KMS-11 (cell line): ENCODE measurements around the gene B4GALT1.

ENCODE experiments used
- H2AFZ ChIP-seq: fragments of 200-600 bp; sonication (generic); 2 replicates; pipeline ENCODE4 v1.6.1; 2016; ENCODE audit warnings: antibody characterized with exemption, mixed run types, low read depth
- H3K27ac ChIP-seq: fragments of 200-600 bp; sonication (generic); 2 replicates; pipeline ENCODE4 v1.6.1; 2016; ENCODE audit warnings: mild to moderate bottlenecking, mixed run types
- H3K27me3 ChIP-seq: fragments of 200-600 bp; sonication (generic); 2 replicates; pipeline ENCODE4 v1.6.1; 2017; ENCODE audit warnings: mild to moderate bottlenecking, low read depth, mixed run types, moderate library complexity; ENCODE audit not compliant: insufficient read depth
- H3K36me3 ChIP-seq: fragments of 200-600 bp; sonication (generic); 2 replicates; pipeline ENCODE4 v1.6.1; 2017; ENCODE audit warnings: mild to moderate bottlenecking, mixed run types; ENCODE audit not compliant: insufficient read depth
- H3K4me1 ChIP-seq: fragments of 200-600 bp; sonication (generic); 2 replicates; pipeline ENCODE4 v1.6.1; 2016; ENCODE audit warnings: mild to moderate bottlenecking, low read depth, mixed run types; ENCODE audit not compliant: poor library complexity, severe bottlenecking
- H3K4me2 ChIP-seq: fragments of 200-600 bp; sonication (generic); 2 replicates; pipeline ENCODE4 v1.7.0; 2016; ENCODE audit warnings: mild to moderate bottlenecking, mixed run types
- H3K4me3 ChIP-seq: fragments of 200-600 bp; sonication (generic); IDR thresholded peaks from 2 replicates; pipeline ENCODE4 v1.6.1; 2017; ENCODE audit warnings: low read depth, low read length, mixed read lengths; ENCODE audit not compliant: insufficient read depth
- H3K79me2 ChIP-seq: fragments of 200-600 bp; sonication (generic); 2 replicates; pipeline ENCODE4 v1.6.1; 2016; ENCODE audit warnings: low read depth, mixed run types; ENCODE audit not compliant: insufficient read depth
- H3K9ac ChIP-seq: fragments of 200-600 bp; sonication (generic); 2 replicates; pipeline ENCODE4 v1.6.1; 2016; ENCODE audit warnings: mild to moderate bottlenecking, mixed run types
- H4K20me1 ChIP-seq: fragments of 200-600 bp; sonication (generic); 2 replicates; pipeline ENCODE4 v1.6.1; 2016; ENCODE audit warnings: mild to moderate bottlenecking, mixed run types; ENCODE audit not compliant: insufficient read depth
- TF ChIP-seq, protein P1 (sequence below): fragments of 200-600 bp; sonication (generic); conservative IDR thresholded peaks from 2 replicates; pipeline ENCODE4 v1.6.1; 2017; ENCODE audit warnings: low read depth, mild to moderate bottlenecking, antibody characterized with exemption, low read length, moderate library complexity, mixed read lengths

The B4GALT1 gene

DNA sequence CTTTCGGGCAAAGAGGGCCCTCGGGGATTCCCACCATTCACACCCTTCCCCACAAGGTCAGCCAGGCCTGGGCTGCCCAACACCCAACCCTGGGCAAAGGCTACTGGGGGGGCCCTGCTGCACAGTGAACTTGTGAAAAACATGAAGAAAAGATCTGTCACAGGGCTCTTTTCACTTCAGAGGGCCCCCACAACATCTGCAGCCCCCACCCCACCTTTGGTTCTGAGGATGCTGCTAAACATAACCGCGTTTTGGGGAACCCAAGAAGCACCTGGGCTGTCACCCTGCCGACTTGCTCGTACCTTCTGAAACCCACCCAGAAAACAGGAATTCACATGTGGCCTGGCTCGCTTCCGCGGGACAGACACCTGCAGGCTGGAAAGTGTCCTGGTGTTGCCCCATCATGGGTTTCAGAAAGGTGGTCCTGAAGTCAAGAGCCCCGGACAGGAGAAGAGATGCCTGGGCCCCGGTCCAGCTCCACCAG, 29.3 kb downstream of the B4GALT1 start:
- no peak overlapping the region for H3K4me3 ChIP-seq
- H4K20me1 ChIP-seq = no peaks in the 10 kb centered on the region
- H3K9ac ChIP-seq = no peak overlapping the region
- TF ChIP-seq, protein P1, sequence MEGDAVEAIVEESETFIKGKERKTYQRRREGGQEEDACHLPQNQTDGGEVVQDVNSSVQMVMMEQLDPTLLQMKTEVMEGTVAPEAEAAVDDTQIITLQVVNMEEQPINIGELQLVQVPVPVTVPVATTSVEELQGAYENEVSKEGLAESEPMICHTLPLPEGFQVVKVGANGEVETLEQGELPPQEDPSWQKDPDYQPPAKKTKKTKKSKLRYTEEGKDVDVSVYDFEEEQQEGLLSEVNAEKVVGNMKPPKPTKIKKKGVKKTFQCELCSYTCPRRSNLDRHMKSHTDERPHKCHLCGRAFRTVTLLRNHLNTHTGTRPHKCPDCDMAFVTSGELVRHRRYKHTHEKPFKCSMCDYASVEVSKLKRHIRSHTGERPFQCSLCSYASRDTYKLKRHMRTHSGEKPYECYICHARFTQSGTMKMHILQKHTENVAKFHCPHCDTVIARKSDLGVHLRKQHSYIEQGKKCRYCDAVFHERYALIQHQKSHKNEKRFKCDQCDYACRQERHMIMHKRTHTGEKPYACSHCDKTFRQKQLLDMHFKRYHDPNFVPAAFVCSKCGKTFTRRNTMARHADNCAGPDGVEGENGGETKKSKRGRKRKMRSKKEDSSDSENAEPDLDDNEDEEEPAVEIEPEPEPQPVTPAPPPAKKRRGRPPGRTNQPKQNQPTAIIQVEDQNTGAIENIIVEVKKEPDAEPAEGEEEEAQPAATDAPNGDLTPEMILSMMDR = no peak
- H3K27ac ChIP-seq = no peak overlapping the region
- H3K4me2 ChIP-seq = no peak overlapping the region
- H2AFZ ChIP-seq = no peak overlapping the region
- H3K27me3 ChIP-seq = no peaks in the 10 kb centered on the region
- H3K79me2 ChIP-seq = no peaks in the 10 kb centered on the region
- no peaks in the 10 kb centered on the region for H3K36me3 ChIP-seq
- H3K4me1 ChIP-seq = no peaks in the 10 kb centered on the region

DNA sequence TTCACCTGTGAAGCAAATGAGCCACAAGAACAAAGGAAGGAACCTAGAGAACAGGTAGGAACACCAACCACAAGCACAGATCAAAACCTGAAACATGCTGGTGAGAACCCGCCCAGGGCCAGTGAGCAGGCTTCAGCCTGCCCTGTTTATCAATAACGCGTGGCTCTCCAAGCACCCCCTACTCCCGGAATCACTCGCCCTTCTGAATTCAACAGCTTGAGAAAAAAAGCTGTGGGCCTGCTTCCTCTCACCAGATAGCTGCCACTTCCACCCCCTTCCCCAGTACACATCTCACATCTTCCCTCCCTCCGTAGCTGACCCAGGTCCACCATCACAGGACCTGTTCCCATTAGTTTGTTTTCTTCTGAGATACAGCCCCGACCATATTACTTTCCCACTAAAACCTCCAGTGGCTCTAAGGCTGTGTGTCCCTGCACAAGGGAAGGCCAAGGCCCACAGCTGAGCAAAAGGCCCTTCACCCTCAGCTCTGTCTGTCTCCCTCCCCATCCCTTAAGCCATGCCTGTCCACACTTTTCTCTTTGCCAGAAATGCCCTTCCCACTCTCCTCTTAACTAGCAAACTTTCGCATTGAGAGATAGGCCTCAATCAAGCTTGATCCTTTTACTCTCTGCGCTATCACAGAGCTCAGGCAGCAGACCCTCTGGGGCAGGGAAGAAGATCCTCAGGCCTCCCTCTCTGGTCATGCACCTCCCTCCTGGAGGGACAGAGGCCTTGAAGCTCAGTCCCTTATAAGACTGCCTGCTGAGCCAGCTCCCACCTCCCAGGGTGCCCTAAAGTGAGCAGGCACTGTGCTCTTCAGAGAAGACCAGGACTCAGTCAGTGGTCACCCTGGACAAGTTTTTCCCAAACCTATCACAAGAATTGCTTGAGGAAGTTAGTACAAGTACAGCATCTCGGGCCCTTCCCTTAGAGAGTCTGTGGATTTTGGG, 30.1 kb downstream of the B4GALT1 start:
- no peaks in the 10 kb centered on the region for H3K79me2 ChIP-seq
- H3K4me2 ChIP-seq = no peak overlapping the region

DNA sequence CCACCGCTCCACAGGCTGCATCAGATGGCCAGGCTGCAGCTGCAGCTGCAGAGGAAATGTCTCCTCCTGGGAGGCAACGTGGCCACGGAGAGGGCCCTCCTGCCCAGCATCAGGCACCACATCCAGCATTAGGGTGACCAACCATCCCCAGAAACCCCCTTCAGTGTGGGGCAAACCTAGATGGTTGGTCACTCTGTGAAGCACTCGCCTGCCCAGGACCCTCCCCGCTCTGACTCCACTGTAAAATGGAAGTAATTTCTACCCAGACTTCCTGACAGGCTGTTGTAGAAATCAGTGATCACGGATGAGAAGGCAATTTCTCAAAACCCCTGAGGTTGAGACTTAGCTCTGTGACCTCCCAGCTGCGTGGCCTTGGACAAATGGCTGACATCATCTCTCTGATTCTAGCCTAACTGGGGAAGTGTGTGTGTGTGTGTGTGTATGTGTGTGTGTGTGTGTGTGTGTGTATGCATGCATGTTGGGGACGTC, 31.6 kb downstream of the B4GALT1 start:
- no peaks in the 10 kb centered on the region for H3K79me2 ChIP-seq
- H2AFZ ChIP-seq = no peak overlapping the region
- no peak overlapping the region for H3K27ac ChIP-seq
- no peaks in the 10 kb centered on the region for H3K27me3 ChIP-seq
- no peaks in the 10 kb centered on the region for H3K36me3 ChIP-seq
- H3K9ac ChIP-seq = no peak overlapping the region
- H3K4me2 ChIP-seq = no peak overlapping the region
- H3K4me3 ChIP-seq = no peak overlapping the region
- H4K20me1 ChIP-seq = no peaks in the 10 kb centered on the region
- peaks cover 9% of the 10 kb centered on the region for H3K4me1 ChIP-seq
- TF ChIP-seq, protein P1 = no peak

More for the DNA sequence above, 30.1 kb downstream of the B4GALT1 start:
- Histone ChIP-seq H2AFZ (no peak overlapping the region), H3K36me3 (no peaks in the 10 kb centered on the region), H3K27me3 (no peaks in the 10 kb centered on the region), H3K27ac (no peak overlapping the region), H3K4me1 (no peaks in the 10 kb centered on the region), H3K4me3 (no peak overlapping the region), H3K9ac (no peak overlapping the region), H4K20me1 (no peaks in the 10 kb centered on the region)
- TF ChIP-seq, protein P1 = no peak

DNA sequence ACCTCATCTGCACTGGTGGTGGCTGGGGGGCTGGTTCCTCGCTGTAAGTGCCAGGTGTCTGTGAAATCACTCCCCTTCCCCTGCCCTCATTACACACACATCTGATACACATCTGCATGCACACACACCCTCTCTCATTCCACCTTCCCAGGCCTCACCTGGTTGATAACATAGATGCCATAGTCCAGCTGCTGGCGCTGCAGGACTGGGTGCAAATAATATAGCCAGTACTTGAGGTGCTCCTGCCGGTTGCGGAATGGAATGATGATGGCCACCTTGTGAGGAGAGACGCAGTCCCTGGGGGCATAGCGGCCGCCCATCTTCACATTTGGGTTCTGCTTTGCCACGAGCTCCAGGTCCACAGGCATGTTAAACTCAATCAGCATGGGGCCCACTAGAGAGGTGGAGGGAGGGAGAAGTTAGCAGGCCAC, 32.1 kb downstream of the B4GALT1 start:
- Histone ChIP-seq H3K27ac (no peak overlapping the region), H3K36me3 (no peaks in the 10 kb centered on the region), H3K9ac (no peak overlapping the region), H3K27me3 (no peaks in the 10 kb centered on the region), H3K79me2 (no peaks in the 10 kb centered on the region), H3K4me2 (no peak overlapping the region), H3K4me1 (peaks cover 12% of the 10 kb centered on the region), H2AFZ (no peak overlapping the region), H4K20me1 (no peaks in the 10 kb centered on the region), H3K4me3 (no peak overlapping the region)
- TF ChIP-seq, protein P1 = no peak
